Fibroblast of skin of back (primary cell): ENCODE data around the gene SEPTIN3.
A peak's percentile ranks its signal among the peaks of the same experiment; 100 is the strongest.
"Not testable (repeated sequence)": the region's sequence is repeated elsewhere in the genome, so short reads cannot be mapped to it uniquely, and the experiment has no call there.

Source experiments
- DNase-seq: peaks from one replicate; pipeline ENCODE4 v3.0.0-alpha.2; 2013

SEPTIN3 gene

DNA sequence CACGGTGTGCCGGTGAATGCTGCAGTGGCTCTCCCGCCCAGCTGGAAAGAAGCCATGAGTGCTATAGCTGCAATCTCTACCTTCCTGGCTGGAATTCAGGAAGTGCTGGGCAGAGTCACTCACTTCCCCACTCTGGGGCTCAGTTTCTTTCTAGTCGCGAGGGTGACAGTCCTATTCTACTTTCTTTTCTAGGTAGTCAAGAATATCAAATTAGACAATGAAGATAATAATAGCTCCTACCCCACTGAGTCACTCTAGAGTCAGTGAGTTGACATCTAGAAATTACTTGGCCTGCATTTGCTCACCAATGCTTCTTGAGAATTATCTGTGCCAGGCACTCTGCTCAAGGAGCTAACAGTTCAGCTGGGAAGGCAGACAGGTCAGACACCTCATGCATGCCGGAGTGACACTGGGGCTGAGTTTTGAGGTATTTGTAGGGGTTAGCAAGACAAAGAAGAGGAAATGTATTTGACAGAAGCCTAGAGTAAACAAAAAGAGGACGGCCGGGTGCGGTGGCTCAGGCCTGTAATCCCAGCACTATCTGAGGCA is 25.5 kb upstream of the SEPTIN3 start:
- no peak for DNase-seq

- peak; percentile 95 for DNase-seq
Observed at GRCh38 chr22:41946629-41947423, 22.4 kb upstream of the SEPTIN3 start, which contains the start of gene CENPM. Gene CENPM, minus strand, starts transcription at chr22:41947152. Its CDS starts 76 bp downstream, at chr22:41947076.

DNA sequence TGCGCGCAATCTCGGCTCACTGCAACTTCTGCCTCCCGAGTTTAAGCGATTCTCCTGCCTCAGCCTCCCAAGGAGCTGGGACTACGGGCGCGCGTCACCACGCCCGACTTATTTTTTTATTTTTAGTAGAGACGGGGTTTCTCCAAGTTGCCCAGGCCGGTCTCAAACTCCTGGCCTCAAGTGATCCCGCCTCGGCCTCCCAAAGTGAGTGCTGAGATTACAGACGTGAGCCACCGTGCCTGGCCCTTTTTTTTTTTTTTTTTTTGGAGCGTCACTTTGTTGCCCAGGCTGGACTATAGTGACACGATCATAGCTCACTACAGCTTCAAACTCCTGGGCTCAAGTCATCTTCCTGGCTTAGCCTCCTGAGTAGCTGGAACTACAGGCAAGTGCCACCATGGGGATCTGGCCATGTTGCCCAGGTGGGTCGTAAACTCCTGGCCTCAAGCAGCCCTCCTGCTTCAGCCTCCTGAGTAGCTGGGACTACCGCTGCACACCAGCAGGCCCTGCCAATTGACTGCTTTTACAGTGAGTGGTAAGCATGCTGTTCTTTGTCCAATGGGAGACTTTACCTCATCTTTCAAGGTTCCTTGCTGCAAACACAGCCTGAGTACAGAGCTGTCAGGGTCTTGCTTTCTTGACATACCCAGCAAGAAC is 21.7 kb upstream of the SEPTIN3 start:
- DNase-seq = no peak

DNA sequence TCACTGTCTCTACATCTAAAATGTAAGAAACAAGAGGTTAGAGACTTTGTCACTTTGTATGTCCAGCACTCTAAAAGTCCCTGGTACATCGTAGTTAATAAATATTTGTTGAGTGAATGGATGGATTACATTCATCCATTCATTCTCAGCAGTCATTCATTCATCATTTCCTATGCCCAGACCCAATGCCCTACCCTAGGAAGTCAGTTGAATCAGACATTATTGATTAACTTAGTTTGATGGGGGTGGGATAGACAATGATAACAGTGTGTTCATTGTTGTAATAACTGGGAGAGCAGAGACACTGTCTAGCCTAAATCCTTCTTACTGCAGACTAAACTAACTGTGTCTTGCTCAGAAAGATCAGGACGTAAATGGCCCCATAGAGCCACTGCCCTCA is 21.1 kb upstream of the SEPTIN3 start:
- DNase-seq = no peak

GRCh38 chr22:41948928-41949296 is 20.3 kb upstream of the SEPTIN3 start:
- not testable (repeated sequence) for DNase-seq

DNA sequence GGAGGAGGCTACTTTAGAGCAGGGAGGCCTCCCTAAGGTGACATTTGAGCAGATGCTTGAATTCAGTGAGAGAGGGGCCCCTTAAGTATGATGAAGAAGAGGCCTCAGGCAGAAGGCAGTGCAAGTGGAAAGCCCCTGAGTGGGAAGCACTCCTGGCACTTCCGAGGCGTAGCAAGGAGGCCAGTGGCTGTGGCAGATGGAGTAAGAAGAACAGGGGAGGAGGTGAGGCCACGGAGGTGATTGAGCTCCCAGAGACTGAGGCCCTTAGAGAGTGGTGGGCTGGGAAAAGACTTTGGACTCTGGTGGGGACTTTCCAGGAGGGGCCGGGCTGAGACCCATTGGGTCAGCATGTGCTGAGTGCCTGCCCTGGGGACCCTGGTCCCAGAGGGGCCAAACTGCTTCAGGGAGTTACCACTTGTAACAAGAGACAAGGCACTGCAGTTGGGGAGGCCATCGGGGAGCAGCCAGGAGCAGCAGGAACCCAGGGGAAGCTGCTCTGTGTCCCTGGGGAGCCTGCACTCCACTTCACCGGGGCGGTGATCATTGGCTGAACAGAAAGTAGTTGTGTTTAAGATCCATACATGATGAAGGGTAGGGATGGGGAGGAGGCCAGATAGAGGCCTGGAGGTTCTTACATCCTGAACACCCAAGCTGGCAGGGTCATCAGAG is 19.8 kb upstream of the SEPTIN3 start:
- no peak for DNase-seq

DNA sequence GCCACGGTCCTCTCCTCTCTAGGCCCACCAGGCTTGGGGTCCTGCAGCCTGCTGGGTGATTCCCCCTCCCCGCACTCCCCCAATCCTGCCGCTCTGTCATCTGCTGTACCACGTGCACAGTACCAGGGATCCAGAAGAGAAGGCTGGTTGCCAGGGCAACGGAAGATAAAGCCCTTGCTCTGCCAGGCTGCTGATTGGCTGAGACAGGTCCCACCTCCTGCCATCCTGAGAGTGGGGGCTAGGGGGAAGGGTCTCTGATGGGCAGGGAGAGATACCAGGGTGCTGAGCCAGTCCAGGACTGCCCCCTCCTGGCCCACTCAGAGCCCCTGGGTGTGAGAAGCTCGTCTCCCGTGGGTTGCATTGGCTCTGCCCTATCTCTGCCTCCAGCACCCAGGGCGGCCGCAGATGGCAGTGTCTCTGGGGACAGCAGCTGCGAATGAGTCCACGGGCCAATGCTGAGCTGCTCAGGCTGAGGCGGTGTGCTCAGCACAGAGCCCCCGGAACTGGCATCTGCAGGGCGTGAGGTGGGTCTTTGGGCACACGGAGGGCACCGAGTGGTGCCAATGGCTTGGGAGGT is 17.3 kb upstream of the SEPTIN3 start, which contains the start of gene SMIM45:
Gene SMIM45 (plus strand): TSS at position 253 of the 577 bp plus-strand sequence.
- DNase-seq = no peak

GRCh38 chr22:41952713-41953112 is 16.5 kb upstream of the SEPTIN3 start:
- no peak for DNase-seq

- DNase-seq = no peak
Observed at GRCh38 chr22:41957941-41958556, 11.2 kb upstream of the SEPTIN3 start.

GRCh38 chr22:41963453-41964111 is 5.7 kb upstream of the SEPTIN3 start:
- no peak for DNase-seq

GRCh38 chr22:41964112-41964491 is 5.1 kb upstream of the SEPTIN3 start:
- no peak for DNase-seq

DNA sequence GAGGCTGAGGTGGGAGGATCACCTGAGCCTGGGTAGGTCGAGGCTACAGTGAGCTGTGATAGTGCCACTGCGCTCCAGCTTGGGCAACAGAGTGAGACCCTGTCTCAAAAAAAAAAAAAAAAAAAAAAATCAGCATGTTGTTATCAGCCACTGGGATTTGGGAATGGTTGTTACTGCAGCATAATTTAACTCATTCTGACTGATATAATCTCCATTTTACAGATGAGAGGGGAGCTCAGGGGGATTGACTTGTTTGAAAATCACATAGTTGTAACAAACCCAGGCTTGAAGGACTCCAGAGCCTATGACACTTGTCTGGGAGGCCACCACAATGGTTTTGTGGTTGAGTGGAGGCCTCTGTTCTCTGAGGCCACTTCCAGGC is 3.0 kb upstream of the SEPTIN3 start:
- no peak for DNase-seq

DNA sequence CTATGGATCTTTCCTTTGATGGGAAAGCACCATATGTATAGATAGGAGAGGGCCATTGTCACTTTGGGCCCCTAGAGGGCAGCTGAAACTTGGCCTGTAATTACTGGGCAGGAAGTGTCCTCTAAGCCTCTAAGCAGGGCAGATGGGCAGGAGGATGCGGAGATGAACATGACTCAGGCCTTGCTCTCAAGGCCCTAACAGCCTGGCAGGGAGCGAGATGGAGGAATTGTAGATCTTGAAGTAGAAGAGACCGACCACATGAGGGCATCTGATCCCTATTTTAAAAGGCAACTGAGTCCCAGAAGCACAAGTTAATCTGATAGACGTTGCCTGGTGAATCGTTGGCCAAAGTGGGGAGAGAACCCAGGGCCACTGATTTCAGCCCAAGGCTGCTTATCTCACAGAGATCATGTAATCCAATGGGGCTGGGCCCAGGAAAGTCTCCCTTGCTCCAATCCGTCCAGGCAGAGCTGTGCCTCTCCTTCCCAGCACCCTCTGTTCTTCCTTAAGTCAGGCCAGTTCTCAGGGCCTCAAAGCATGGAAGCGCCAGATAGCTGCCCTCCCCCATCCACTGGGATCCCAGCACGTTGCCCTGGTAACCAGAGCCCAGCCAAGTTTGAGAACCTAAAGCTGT is 2.5 kb upstream of the SEPTIN3 start:
- peak; percentile 85 for DNase-seq

- DNase-seq = no peak
Observed at GRCh38 chr22:41968601-41969000, 642 bp upstream of the SEPTIN3 start.

GRCh38 chr22:41970601-41971000 is 1.4 kb downstream of the SEPTIN3 start:
- DNase-seq = no peak

- no peak for DNase-seq
Observed at GRCh38 chr22:41971431-41971830, 2.2 kb downstream of the SEPTIN3 start.

DNA sequence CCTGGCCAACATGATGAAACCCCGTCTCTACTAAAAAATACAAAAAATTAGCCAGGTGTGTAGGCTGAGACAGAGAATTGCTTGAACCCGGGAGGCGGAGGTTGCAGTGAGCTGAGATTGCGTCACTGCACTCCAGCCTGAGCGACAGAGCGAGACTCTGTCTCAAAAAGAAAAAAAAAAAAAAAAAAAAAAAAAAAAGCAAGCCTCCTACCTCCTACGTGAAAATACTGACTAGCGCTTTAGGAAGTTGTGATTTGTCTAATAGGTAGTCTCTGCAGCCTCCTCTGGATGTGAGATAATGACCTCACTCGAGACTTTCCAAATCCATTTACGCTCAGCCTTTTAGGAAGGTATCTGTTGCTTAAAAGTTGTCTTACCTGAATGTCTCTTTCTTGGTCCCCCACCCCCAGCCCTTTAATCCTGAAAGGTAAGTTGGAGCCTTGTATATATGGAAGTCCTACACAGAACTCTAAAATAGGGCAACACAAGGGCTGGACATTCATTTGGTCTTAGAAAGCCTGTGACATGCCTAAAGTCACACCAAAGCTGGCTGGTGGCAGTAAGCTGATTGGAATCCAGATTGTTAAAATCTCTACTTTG is 5.5 kb downstream of the SEPTIN3 start:
- DNase-seq = no peak

- DNase-seq = no peak
Observed at GRCh38 chr22:41975299-41976069, 6.2 kb downstream of the SEPTIN3 start.

DNA sequence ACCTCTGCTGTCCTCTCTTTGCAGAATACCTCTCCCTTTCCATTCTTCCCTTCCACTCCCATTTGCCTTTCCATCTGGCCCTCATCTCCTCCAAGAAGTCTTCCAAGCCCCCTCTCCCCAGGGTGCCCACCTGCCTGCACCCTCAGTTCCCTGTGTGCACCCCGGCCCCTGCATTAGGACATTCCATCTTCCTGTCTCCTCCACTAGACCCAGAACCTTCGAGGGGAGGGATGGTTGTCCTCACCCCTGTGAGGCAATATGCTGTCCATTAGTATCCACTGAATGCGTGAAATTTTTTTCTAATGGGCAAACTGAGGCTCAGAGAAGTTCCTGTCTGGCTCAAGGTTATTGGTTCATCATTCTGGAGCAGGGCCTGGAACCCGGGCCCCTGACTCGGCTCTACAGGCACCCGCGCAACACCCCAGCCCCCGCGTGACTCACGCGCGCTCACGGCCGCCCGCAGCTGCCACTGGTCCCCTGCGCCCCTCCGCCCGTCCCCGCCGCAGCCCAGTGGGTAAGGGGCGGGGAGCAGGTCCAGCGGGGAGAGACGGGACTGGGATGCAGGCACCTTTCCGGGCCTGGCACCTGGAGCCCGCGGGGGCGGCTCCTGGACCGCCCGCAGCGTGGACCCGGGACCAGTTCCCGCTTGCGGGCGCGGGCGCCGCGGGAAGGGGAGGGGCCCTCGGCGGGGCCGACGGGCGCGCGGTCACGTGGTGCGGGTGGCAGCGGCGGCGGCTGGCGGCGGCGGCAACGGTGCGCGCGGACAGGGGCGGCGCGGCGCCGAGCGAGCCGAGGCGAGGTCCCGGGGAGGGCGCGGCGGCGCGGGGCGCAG is 7.0 kb downstream of the SEPTIN3 start:
- DNase-seq = no peak
